GM18517 (cell line): Measurements from ENCODE around the gene IGSF6.

Experiments
- ATAC-seq: cut with Tn5 transposase; IDR thresholded peaks from one replicate; pipeline ENCODE4 v1.9.1; 2021; ENCODE audit warnings: mild to moderate bottlenecking, moderate library complexity; ENCODE audit not compliant: unreplicated experiment

Gene IGSF6

GRCh38 chr16:21603928-21604327 is 48.5 kb downstream of the IGSF6 start:
- ATAC-seq = no peak

- no peak for ATAC-seq
Observed at GRCh38 chr16:21602785-21603184, 49.6 kb downstream of the IGSF6 start.

GRCh38 chr16:21600031-21600773 is 52.2 kb downstream of the IGSF6 start:
- ATAC-seq = peak; percentile 23

- ATAC-seq = peak; percentile 76
Observed at GRCh38 chr16:21599122-21600030, 53.0 kb downstream of the IGSF6 start, which contains the start of gene METTL9. Gene METTL9, plus strand, starts transcription at chr16:21599577. Its CDS starts 157 bp downstream, at chr16:21599734.

GRCh38 chr16:21598701-21599121 is 53.7 kb downstream of the IGSF6 start:
- no peak for ATAC-seq

GRCh38 chr16:21598206-21598605 is 54.2 kb downstream of the IGSF6 start:
- ATAC-seq = no peak

GRCh38 chr16:21597561-21598030 is 54.8 kb downstream of the IGSF6 start:
- ATAC-seq = no peak

GRCh38 chr16:21593530-21594289 is 58.7 kb downstream of the IGSF6 start:
- no peak for ATAC-seq

GRCh38 chr16:21592191-21592590 is 60.2 kb downstream of the IGSF6 start:
- no peak for ATAC-seq

- no peak for ATAC-seq
Observed at GRCh38 chr16:21590796-21591195, 61.6 kb downstream of the IGSF6 start.

- no peak for ATAC-seq
Observed at GRCh38 chr16:21590287-21590686, 62.1 kb downstream of the IGSF6 start.

- ATAC-seq = no peak
Observed at GRCh38 chr16:21589551-21589950, 62.9 kb downstream of the IGSF6 start.
